ENCODE results near the gene SYCE1L.
A peak's percentile ranks its signal among the peaks of the same experiment; 100 is the strongest.
"Not testable (repeated sequence)": the region's sequence is repeated elsewhere in the genome, so short reads cannot be mapped to it uniquely, and the experiment has no call there.

SYCE1L gene

GRCh38 chr16:77233799-77234519, 34.8 kb downstream of the SYCE1L start:
- no peak for DNase-seq
- intact Hi-C loops (cut with DNase I): no loop called here

DNA sequence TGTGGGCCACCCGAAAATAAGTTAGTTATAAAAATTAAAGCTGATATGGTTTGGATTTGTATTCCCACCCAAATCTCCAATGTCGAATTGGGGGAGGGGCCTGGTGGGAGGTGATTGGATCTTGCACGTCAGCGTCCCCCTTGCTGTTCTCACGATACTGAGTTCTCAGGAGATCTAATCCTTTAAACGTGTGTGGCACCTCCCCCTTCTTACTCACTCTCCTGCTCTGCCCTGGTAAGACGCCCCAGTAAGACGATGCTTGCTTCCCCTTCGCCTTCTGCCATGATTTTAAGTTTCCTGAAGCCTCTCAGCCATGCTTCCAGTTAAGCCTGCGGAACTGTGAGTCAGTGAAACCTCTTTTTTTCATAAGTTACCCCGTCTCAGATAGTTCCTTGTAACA, 35.4 kb downstream of the SYCE1L start:
- intact Hi-C loops (cut with DNase I): loop anchor here (5.0 kb wide), 1 partner anchor 348 kb away; no protein-coding TSS in a partner anchor
- DNase-seq: no peak

DNA sequence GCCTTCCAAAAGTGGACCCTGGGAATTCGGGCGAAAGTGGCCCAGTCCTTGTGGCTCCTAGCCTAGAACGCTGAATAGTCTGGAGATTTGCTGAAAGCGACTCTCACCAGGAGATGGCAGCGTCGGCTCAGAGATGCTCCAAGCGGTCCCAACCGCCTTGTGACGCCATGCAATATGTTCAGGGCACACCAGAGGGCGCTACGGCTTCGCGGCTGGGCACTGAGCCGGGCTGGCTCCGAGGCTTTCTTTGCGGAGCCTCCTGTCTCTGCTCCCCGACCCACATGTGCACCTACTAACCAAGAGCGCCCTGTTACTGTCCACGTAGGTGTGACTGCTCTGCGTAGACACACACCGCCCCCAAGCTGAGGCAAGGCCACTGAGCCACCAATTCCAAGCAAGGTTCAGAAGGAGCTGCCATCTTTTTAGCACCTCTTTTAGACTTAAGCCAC, 36.9 kb downstream of the SYCE1L start:
- intact Hi-C loops (cut with DNase I): loop anchor here (5.0 kb wide), 1 partner anchor 346 kb away; no protein-coding TSS in a partner anchor
- DNase-seq: peak; percentile 71 to 96 (median 91)

- DNase-seq: no peak
- intact Hi-C loops (cut with DNase I): loop anchor here (5.0 kb wide), 1 partner anchor 344 kb away; no protein-coding TSS in a partner anchor
Measured at GRCh38 chr16:77238593-77238992, 39.4 kb downstream of the SYCE1L start.

- DNase-seq; intact Hi-C loops (cut with DNase I): not testable (repeated sequence)
Measured at GRCh38 chr16:77242471-77242870, 43.3 kb downstream of the SYCE1L start.

DNA sequence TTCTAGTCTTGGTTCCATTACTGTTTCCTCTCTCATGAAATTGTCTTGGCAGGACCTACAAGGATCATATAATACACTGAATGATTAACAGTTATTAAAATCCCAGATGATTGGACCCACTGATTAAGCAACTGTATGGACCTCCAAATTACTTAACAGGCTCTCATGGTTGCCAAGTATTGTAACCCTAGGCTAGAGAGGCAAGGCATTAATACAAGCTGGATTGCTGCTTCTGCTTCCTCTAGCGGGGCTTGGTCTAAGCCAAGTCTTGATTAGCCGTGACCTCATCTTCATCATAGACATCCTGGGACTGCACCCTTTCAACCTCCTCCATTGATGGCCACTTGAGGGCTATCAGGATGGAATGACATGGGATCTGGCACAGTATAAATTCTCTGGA, 46.9 kb downstream of the SYCE1L start:
- intact Hi-C loops (cut with DNase I): no loop called here
- DNase-seq: no peak

DNA sequence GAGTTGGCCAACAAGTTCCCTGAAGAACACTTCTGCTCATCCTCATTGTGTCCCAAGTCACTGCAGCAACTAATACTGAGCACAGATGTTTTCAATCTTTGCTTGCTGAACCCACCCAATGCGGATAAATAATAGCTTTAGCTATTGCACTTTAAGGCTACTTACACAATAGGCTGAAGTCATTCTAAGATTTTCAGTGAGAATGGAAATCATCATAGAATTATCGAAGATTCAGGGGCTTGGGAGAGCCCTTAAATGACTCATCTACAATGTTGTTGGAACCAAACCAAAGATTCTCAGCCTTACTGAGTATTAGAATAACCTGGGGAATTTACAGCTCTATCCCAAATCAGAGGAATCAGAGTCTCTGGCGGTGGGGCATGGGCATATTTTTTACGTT, 51.2 kb downstream of the SYCE1L start:
- no peak for DNase-seq
- intact Hi-C loops (cut with DNase I): no loop called here

Measured in head of caudate nucleus (tissue), 42 donors.